Measurements from ENCODE around the gene NKAIN1.
"Not testable (repeated sequence)": the region's sequence is repeated elsewhere in the genome, so short reads cannot be mapped to it uniquely, and the experiment has no call there.

Gene NKAIN1

GRCh38 chr1:31239653-31240241 is at the start of gene NKAIN1:
Gene NKAIN1 (minus strand): TSS chr1:31239887. CDS start chr1:31239547, 340 bp downstream.
- no peaks in the 10 kb centered on the region for H3K36me3 Mint-ChIP-seq (ENCODE audit: low read depth)
- no peaks in the 10 kb centered on the region for H3K9me3 Mint-ChIP-seq
- peaks cover 53% of the 10 kb centered on the region for H3K27me3 Mint-ChIP-seq (ENCODE audit: low read depth)
- peaks cover 7% of the 10 kb centered on the region for H3K4me1 Mint-ChIP-seq (ENCODE audit: low read depth)
- no peak within 1 kb of the TSS for H3K27ac Mint-ChIP-seq
- DNase-seq (ENCODE audit: low spot score) = no peak
- peak within 1 kb of the TSS; percentile 62 for H3K4me3 Mint-ChIP-seq

DNA sequence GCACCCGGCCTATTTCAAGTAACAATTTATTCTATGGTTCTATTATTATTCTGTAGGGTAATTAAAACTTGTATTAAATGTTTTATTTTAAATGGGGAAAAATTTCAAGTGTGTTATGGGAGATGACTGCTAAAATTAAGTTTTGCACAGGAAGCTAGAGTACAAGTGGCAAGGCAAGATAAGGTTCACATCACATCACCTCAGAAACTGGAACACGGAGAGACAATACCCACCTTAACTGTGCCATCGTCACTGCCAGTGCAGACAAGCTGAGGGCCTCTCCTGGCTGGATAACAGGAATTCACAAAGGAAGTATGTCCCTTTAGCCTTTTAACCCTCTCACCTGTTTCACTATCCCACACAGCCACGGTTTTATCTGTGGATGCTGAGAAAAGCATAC is 49.3 kb upstream of the NKAIN1 start:
- H3K36me3 Mint-ChIP-seq (ENCODE audit: low read depth) = peaks cover 48% of the 10 kb centered on the region
- no peak for DNase-seq (ENCODE audit: low spot score)
- no peak overlapping the region for H3K27ac Mint-ChIP-seq
- peaks cover 2% of the 10 kb centered on the region for H3K4me1 Mint-ChIP-seq (ENCODE audit: low read depth)
- no peaks in the 10 kb centered on the region for H3K27me3 Mint-ChIP-seq (ENCODE audit: low read depth)
- H3K4me3 Mint-ChIP-seq = no peak overlapping the region
- no peaks in the 10 kb centered on the region for H3K9me3 Mint-ChIP-seq

GRCh38 chr1:31287791-31288190 is 48.1 kb upstream of the NKAIN1 start:
- H3K27ac Mint-ChIP-seq; H3K4me1 Mint-ChIP-seq (ENCODE audit: low read depth); H3K9me3 Mint-ChIP-seq; H3K4me3 Mint-ChIP-seq; DNase-seq (ENCODE audit: low spot score); H3K27me3 Mint-ChIP-seq (ENCODE audit: low read depth): not testable (repeated sequence)
- peaks cover 45% of the 10 kb centered on the region for H3K36me3 Mint-ChIP-seq (ENCODE audit: low read depth)

DNA sequence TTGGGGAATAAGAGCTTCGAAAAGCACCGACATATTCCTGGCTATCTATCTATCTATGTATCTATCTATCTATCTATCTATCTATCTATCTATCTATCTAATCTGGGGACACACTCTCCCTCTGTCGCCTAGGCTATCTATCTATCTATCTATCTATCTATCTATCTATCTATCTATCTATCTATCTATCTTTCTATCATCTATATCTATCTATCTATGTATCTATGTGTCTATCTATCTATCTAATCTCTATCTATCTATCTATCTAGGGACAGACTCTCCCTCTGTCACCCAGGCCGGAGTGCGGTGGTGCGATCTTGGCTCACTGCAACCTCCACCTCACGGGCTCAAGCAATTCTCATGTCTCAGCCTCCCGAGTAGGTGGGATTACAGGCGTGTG is 42.7 kb upstream of the NKAIN1 start:
- not testable (repeated sequence) for H3K27me3 Mint-ChIP-seq (ENCODE audit: low read depth); H3K9me3 Mint-ChIP-seq; H3K27ac Mint-ChIP-seq; DNase-seq (ENCODE audit: low spot score); H3K4me1 Mint-ChIP-seq (ENCODE audit: low read depth); H3K4me3 Mint-ChIP-seq
- H3K36me3 Mint-ChIP-seq (ENCODE audit: low read depth) = peaks cover 56% of the 10 kb centered on the region

- DNase-seq (ENCODE audit: low spot score) = no peak
- H3K4me1 Mint-ChIP-seq (ENCODE audit: low read depth) = peaks cover 3% of the 10 kb centered on the region
- H3K4me3 Mint-ChIP-seq = no peak overlapping the region
- no peaks in the 10 kb centered on the region for H3K27me3 Mint-ChIP-seq (ENCODE audit: low read depth)
- no peak overlapping the region for H3K27ac Mint-ChIP-seq
- peaks cover 48% of the 10 kb centered on the region for H3K36me3 Mint-ChIP-seq (ENCODE audit: low read depth)
- no peaks in the 10 kb centered on the region for H3K9me3 Mint-ChIP-seq
Observed at GRCh38 chr1:31273619-31274018, 33.9 kb upstream of the NKAIN1 start.

GRCh38 chr1:31272369-31272768 is 32.7 kb upstream of the NKAIN1 start:
- Mint-ChIP-seq H3K27ac (no peak overlapping the region), H3K36me3 (ENCODE audit: low read depth) (peaks cover 48% of the 10 kb centered on the region), H3K4me3 (no peak overlapping the region), H3K9me3 (no peaks in the 10 kb centered on the region), H3K4me1 (ENCODE audit: low read depth) (peaks cover 3% of the 10 kb centered on the region), H3K27me3 (ENCODE audit: low read depth) (no peaks in the 10 kb centered on the region)
- DNase-seq (ENCODE audit: low spot score) = no peak

DNA sequence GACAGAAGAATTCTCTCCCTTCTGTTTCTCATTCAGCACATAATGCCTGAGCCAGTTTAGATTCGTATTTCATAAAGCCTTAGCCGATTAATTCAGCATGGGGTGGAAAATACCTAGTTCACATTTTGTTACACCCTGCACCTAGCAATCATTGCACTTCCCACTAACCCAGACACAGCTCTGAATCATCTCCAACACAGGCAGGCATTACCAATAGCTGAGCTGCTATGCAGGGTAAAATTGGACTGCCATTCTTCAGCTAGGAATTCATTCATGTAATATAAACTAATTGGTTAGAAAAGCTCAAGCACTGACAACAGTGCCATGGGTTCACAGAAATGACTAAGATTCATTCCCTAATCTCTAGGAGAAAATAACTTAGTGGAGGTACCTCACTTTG is 26.9 kb upstream of the NKAIN1 start:
- no peak for DNase-seq (ENCODE audit: low spot score)

DNA sequence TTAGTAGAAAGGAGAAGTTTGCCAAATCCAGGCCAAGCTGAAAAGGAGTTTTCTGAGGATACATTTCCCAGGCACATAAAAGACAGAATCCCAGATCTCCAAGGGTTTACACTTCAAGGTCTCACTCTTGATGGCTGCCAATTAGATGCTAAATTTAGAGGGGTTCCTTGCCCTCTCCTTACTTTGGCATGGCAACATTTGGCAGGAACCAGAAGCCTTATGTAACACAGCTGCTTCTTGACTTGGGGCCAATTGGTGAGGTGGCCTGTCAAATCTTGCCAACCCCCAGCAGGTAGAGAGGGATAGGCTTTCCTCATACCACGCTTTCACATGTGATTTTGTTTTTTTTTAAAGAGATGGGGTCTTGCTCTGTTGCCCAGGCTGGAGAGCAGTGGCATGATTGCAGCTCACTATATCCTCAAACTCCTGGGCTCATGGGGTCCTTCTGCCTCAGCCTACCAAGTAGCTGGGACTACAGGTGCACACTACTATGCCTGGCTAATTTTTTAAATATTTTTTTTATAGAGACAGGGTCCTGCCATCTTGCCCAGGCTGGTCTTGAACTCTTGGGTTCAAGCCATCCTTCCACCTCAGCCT is 25.2 kb upstream of the NKAIN1 start:
- Mint-ChIP-seq H3K27me3 (ENCODE audit: low read depth) (no peaks in the 10 kb centered on the region), H3K36me3 (ENCODE audit: low read depth) (peaks cover 51% of the 10 kb centered on the region), H3K4me1 (ENCODE audit: low read depth) (no peaks in the 10 kb centered on the region), H3K27ac (no peak overlapping the region), H3K9me3 (no peaks in the 10 kb centered on the region), H3K4me3 (no peak overlapping the region)
- no peak for DNase-seq (ENCODE audit: low spot score)

More for the DNA sequence above, 26.9 kb upstream of the NKAIN1 start:
- Mint-ChIP-seq H3K36me3 (ENCODE audit: low read depth) (peaks cover 56% of the 10 kb centered on the region), H3K4me3 (no peak overlapping the region), H3K27me3 (ENCODE audit: low read depth) (no peaks in the 10 kb centered on the region), H3K4me1 (ENCODE audit: low read depth) (no peaks in the 10 kb centered on the region), H3K27ac (no peak overlapping the region), H3K9me3 (no peaks in the 10 kb centered on the region)

DNA sequence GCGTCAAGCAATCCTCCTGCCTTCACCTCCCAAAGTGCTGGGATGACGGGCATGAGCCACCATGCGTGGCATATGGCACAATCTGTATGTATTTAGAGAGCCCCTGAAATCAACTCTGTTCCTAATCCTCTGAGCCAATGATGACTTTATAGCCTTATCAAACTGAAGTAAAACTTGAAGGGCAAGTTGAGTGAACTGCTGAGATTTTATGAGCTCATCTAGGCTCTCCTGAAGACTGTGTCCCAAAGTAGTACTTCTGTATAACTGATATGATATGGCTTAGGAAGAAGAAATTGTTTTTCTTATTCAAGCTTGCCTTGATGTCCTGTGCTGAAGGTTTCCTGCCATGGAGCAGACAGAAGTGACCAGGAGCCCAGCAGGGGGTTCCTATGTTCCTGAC is 23.7 kb upstream of the NKAIN1 start:
- H3K9me3 Mint-ChIP-seq = no peaks in the 10 kb centered on the region
- no peaks in the 10 kb centered on the region for H3K27me3 Mint-ChIP-seq (ENCODE audit: low read depth)
- DNase-seq (ENCODE audit: low spot score) = no peak
- H3K4me1 Mint-ChIP-seq (ENCODE audit: low read depth) = no peaks in the 10 kb centered on the region
- peaks cover 45% of the 10 kb centered on the region for H3K36me3 Mint-ChIP-seq (ENCODE audit: low read depth)
- no peak overlapping the region for H3K4me3 Mint-ChIP-seq
- no peak overlapping the region for H3K27ac Mint-ChIP-seq

GRCh38 chr1:31262393-31262792 is 22.7 kb upstream of the NKAIN1 start:
- peaks cover 46% of the 10 kb centered on the region for H3K36me3 Mint-ChIP-seq (ENCODE audit: low read depth)

GRCh38 chr1:31261916-31262315 is 22.2 kb upstream of the NKAIN1 start:
- no peak for DNase-seq (ENCODE audit: low spot score)
- Mint-ChIP-seq H3K4me1 (ENCODE audit: low read depth) (no peaks in the 10 kb centered on the region), H3K36me3 (ENCODE audit: low read depth) (peaks cover 44% of the 10 kb centered on the region), H3K27ac (no peak overlapping the region), H3K27me3 (ENCODE audit: low read depth) (no peaks in the 10 kb centered on the region), H3K9me3 (no peaks in the 10 kb centered on the region), H3K4me3 (no peak overlapping the region)

More at GRCh38 chr1:31262393-31262792, 22.7 kb upstream of the NKAIN1 start:
- H3K27me3 Mint-ChIP-seq (ENCODE audit: low read depth); DNase-seq (ENCODE audit: low spot score); H3K9me3 Mint-ChIP-seq; H3K4me3 Mint-ChIP-seq; H3K4me1 Mint-ChIP-seq (ENCODE audit: low read depth); H3K27ac Mint-ChIP-seq: not testable (repeated sequence)

DNA sequence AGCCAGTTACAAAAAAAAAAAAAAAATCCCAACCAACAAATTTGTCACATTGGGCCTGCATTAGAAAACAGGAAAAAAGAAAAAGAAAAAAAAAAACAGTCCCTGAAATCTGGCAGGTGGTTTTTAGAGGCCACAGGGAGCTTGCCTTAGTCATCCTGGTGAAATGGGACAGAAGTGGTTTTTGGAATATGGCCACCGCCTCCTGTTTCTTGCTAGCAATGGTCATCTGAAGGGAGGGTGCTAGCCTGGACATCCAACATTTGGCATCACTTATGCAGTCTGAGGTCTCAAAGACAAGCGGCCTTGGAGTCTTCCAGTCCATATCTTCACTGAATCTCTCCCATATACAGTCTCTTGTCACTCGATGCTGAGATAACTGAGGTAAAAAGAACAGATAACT is 20.1 kb upstream of the NKAIN1 start:
- Mint-ChIP-seq H3K36me3 (ENCODE audit: low read depth) (peaks cover 28% of the 10 kb centered on the region), H3K27me3 (ENCODE audit: low read depth) (no peaks in the 10 kb centered on the region)

GRCh38 chr1:31258581-31258980 is 18.9 kb upstream of the NKAIN1 start:
- no peak overlapping the region for H3K4me3 Mint-ChIP-seq
- peaks cover 23% of the 10 kb centered on the region for H3K36me3 Mint-ChIP-seq (ENCODE audit: low read depth)
- no peaks in the 10 kb centered on the region for H3K9me3 Mint-ChIP-seq
- H3K27ac Mint-ChIP-seq = no peak overlapping the region
- H3K4me1 Mint-ChIP-seq (ENCODE audit: low read depth) = no peaks in the 10 kb centered on the region
- no peak for DNase-seq (ENCODE audit: low spot score)
- no peaks in the 10 kb centered on the region for H3K27me3 Mint-ChIP-seq (ENCODE audit: low read depth)

More for the DNA sequence above, 20.1 kb upstream of the NKAIN1 start:
- no peak for DNase-seq (ENCODE audit: low spot score)
- Mint-ChIP-seq H3K9me3 (no peaks in the 10 kb centered on the region), H3K4me1 (ENCODE audit: low read depth) (no peaks in the 10 kb centered on the region), H3K4me3 (no peak overlapping the region), H3K27ac (no peak overlapping the region)

DNA sequence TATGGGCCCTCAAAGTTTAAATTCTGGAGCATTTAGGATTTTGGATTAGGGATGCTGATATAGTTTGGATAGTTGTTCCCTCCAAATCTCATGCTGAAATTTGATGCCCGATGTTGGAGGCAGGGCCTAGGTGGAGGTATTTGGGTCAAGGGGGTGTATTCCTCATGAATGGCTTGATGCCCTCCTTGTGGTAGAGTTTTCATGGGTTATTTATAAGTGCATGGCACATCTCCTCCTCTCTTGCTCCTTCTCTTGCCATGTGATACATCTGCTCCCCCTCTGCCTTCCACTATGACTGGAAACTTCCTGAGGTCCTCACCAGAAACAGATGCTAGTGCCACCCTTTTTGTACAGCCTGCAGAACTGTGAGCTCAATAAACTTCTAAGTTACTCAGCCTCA is 17.5 kb upstream of the NKAIN1 start:
- no peak for DNase-seq (ENCODE audit: low spot score)
- Mint-ChIP-seq H3K4me3 (no peak overlapping the region), H3K9me3 (no peaks in the 10 kb centered on the region), H3K27ac (no peak overlapping the region), H3K27me3 (ENCODE audit: low read depth) (no peaks in the 10 kb centered on the region), H3K4me1 (ENCODE audit: low read depth) (no peaks in the 10 kb centered on the region), H3K36me3 (ENCODE audit: low read depth) (peaks cover 19% of the 10 kb centered on the region)

DNA sequence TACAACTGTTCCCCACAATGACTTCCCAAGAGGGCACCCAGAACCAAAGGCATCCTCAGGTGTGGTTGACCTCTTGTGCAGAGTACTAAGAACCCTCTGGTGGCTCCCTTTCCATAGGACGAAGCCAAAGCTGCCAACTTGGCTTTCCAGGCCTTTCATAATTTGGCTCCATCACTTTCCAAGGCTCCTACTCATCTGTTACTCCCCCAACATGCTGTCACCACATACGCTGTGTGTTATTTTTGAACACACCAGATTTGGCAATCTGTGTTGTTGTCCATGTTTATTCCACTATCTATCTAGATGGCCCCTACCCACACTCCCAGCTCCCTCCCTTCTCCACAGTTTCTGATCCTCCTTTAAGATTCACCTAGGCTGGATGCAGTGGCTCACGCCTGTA is 10.2 kb upstream of the NKAIN1 start:
- Mint-ChIP-seq H3K36me3 (ENCODE audit: low read depth) (no peaks in the 10 kb centered on the region), H3K9me3 (no peaks in the 10 kb centered on the region), H3K4me3 (no peak overlapping the region), H3K27me3 (ENCODE audit: low read depth) (no peaks in the 10 kb centered on the region), H3K4me1 (ENCODE audit: low read depth) (no peaks in the 10 kb centered on the region), H3K27ac (no peak overlapping the region)
- no peak for DNase-seq (ENCODE audit: low spot score)

All from T-helper 2 cell treated with Interferon-gamma antibody and Interleukin-4, amounts not matched to agents 5 μg/mL and 100 μg/mL, for 36 hours (primary cell).